ENCODE results near the gene BRPF1.

BRPF1 gene, protein sequence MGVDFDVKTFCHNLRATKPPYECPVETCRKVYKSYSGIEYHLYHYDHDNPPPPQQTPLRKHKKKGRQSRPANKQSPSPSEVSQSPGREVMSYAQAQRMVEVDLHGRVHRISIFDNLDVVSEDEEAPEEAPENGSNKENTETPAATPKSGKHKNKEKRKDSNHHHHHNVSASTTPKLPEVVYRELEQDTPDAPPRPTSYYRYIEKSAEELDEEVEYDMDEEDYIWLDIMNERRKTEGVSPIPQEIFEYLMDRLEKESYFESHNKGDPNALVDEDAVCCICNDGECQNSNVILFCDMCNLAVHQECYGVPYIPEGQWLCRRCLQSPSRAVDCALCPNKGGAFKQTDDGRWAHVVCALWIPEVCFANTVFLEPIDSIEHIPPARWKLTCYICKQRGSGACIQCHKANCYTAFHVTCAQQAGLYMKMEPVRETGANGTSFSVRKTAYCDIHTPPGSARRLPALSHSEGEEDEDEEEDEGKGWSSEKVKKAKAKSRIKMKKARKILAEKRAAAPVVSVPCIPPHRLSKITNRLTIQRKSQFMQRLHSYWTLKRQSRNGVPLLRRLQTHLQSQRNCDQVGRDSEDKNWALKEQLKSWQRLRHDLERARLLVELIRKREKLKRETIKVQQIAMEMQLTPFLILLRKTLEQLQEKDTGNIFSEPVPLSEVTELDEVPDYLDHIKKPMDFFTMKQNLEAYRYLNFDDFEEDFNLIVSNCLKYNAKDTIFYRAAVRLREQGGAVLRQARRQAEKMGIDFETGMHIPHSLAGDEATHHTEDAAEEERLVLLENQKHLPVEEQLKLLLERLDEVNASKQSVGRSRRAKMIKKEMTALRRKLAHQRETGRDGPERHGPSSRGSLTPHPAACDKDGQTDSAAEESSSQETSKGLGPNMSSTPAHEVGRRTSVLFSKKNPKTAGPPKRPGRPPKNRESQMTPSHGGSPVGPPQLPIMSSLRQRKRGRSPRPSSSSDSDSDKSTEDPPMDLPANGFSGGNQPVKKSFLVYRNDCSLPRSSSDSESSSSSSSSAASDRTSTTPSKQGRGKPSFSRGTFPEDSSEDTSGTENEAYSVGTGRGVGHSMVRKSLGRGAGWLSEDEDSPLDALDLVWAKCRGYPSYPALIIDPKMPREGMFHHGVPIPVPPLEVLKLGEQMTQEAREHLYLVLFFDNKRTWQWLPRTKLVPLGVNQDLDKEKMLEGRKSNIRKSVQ (N-terminal part only)

GRCh38 chr3:9731206-9732079, at the start of gene BRPF1:
TSS of gene BRPF1 (plus strand) at chr3:9731735. CDS start at chr3:9734141, 2,406 bp downstream.
- peak; percentile 99 for DNase-seq (ENCODE audit: low read depth in 2 of 2, low spot score in 1 of 2)

DNA sequence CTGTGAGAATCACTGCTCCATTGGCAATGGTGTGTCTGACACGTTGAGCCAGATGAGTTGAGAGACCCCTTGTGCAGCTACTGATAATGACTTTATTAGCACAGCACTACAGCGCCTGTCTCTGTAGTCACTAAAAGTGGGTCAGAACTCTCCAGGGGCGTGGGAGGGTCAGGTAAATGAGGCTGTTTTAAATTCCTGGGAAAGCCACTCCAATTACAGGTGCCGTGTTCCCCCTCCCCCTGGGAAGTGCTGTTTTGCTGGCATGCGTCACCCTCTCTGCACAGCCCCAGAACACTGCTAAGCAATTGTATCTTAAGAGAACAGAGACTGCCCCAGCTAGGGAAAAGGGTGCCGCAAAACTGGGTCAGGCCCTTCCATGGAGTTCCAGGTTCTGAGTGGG, 49.4 kb upstream of the BRPF1 start:
- DNase-seq (ENCODE audit: low read depth in 2 of 2, low spot score in 1 of 2): no peak

DNA sequence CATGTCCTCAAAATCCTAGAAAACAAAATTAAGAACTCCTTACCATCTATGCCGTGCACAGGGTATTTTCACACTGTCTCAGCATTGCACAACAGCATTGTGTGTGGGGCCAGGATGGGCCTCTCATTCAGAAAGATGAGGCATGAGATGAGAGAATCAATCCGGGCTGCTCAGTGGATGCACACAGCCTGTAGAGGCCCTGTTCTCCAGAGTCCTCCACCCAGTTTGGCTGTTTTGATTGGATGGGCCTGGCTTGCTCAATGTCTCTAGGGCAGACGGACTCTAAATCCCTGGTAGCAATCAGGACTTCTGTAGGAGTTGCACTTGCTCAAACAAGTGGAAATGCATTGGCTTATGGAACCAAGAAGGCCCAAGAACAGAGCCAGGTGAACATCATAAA, 48.1 kb upstream of the BRPF1 start:
- DNase-seq (ENCODE audit: low read depth in 2 of 2, low spot score in 1 of 2): no peak

GRCh38 chr3:9685216-9686049, 46.1 kb upstream of the BRPF1 start:
- DNase-seq (ENCODE audit: low read depth in 2 of 2, low spot score in 1 of 2): no peak

- DNase-seq (ENCODE audit: low read depth in 2 of 2, low spot score in 1 of 2): no peak
Observed at GRCh38 chr3:9686050-9686550, 45.4 kb upstream of the BRPF1 start.

DNA sequence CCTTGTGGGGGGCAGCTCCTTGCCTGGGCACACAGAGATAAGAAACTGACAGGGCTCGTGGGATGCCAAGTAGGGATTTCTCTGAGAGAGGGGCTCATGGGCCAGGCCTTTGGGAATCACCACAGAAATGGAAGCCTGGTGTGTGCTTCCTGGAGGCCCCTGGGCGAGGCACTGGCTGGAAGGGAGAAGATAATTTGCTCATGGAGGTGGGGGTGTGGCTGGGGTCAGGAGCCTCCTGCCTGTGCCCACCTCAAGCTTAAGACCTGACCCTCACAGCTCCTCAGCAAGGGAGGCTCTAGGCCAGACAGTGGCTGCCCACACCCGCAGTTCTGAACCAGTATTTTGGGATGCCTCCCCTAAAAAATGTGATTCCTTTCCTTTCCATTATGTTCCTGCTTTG, 44.8 kb upstream of the BRPF1 start:
- no peak for DNase-seq (ENCODE audit: low read depth in 2 of 2, low spot score in 1 of 2)

GRCh38 chr3:9687514-9687913, 44.0 kb upstream of the BRPF1 start:
- no peak for DNase-seq (ENCODE audit: low read depth in 2 of 2, low spot score in 1 of 2)

- DNase-seq (ENCODE audit: low read depth in 2 of 2, low spot score in 1 of 2): no peak
Observed at GRCh38 chr3:9688961-9689360, 42.6 kb upstream of the BRPF1 start.

GRCh38 chr3:9689757-9690156, 41.8 kb upstream of the BRPF1 start:
- DNase-seq (ENCODE audit: low read depth in 2 of 2, low spot score in 1 of 2): no peak

DNA sequence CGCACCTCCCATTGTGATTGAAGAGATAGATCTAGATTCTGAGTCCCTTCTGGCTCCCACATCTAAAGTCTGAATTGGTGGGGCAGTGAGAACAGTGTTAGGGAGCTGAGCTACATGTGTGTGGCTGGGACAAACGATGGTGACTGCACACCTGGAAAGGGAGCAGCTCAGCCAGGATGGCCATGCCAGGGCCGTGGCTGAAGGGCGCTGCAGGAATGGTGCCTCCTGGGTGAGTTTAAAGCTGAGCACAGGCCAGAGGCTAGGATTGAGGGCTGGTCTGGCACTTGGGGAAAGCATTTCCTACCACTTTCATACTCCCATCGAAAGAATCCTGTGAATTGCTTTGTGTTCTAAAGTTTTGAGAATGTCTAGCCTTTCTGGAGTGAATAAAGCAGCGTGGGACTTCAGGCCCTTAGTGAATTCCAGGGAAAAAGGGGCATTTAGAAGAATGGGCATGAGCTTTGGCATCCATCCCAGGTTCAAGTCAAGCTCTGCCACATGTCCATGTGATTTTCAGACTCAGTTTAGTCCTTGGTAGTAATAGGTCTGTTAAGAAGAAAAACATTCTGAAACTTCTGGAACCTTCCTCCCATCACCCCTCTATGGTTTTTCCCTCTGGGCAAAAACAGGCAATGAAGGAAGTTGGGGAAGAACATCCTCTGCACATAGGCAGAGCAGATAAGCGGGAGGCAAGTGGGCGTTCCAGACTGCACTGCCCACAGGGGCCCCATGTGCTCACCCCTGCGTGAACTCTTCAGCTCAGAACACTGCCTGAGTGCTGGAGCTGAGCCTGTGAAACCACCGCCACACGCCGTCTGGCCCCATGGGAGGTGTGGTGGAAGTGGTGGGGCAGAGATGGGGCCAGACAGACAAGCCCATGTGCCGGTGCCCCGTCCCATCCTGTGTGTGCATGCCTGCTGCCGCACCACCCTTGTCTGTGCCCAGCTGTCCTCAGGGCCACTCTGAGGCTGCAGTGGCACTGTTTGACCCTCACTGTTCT, 40.8 kb upstream of the BRPF1 start:
- DNase-seq (ENCODE audit: low read depth in 2 of 2, low spot score in 1 of 2): no peak

DNA sequence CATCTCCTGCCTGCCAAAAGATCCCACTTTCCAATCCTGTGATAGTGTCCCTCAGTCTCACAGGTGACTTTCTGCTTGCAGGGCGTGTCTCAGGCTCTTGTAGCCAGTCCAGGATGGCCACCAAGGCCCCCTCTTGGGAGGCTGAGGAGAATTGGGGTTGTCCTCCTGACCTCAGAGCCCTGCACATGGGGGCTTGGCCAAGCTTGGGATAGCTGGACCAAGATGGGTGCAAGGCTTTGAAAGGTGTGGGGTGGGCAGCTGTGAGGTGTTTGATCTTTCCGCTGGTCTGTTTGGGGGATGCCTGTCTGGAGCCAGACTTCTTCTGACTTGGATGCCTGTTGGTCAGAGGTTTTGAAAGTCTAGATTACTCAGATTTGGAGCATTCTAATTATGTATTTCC, 39.9 kb upstream of the BRPF1 start:
- no peak for DNase-seq (ENCODE audit: low read depth in 2 of 2, low spot score in 1 of 2)

DNA sequence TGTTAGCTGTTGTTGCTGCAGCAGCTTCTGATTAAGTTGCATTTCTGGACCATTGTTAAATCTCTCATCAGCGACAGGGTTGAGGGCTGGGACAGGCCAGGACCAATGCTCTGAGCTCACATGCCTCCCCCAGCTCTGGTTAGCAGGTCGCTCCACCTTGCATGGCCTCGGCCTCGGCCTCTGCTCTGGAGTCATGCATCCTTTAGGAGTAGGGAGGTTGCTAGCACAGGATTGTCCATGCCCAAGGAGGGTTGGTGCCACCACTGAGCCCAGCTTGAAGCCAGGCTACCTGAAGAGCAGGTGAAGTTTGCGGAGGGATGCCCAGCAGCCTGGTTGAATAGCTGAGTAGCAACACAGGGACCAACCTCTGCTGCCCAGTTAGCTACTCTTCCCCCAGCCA, 39.1 kb upstream of the BRPF1 start:
- no peak for DNase-seq (ENCODE audit: low read depth in 2 of 2, low spot score in 1 of 2)

GRCh38 chr3:9695345-9695744, 36.2 kb upstream of the BRPF1 start:
- no peak for DNase-seq (ENCODE audit: low read depth in 2 of 2, low spot score in 1 of 2)

- no peak for DNase-seq (ENCODE audit: low read depth in 2 of 2, low spot score in 1 of 2)
Observed at GRCh38 chr3:9695746-9696145, 35.8 kb upstream of the BRPF1 start.

- DNase-seq (ENCODE audit: low read depth in 2 of 2, low spot score in 1 of 2): no peak
Observed at GRCh38 chr3:9696480-9697220, 34.9 kb upstream of the BRPF1 start.

GRCh38 chr3:9697892-9698291, 33.6 kb upstream of the BRPF1 start:
- no peak for DNase-seq (ENCODE audit: low read depth in 2 of 2, low spot score in 1 of 2)

- DNase-seq (ENCODE audit: low read depth in 2 of 2, low spot score in 1 of 2): no peak
Observed at GRCh38 chr3:9698293-9698692, 33.2 kb upstream of the BRPF1 start.

GRCh38 chr3:9700536-9700935, 31.0 kb upstream of the BRPF1 start:
- no peak for DNase-seq (ENCODE audit: low read depth in 2 of 2, low spot score in 1 of 2)
